ENCODE measurements around the gene CD46. TPM values are rescaled to one million over a fixed set of nuclear protein-coding genes. Genes with fewer than 3 reads are reported as not detected.
"Not testable (repeated sequence)": the region's sequence is repeated elsewhere in the genome, so short reads cannot be mapped to it uniquely, and the experiment has no call there.

The CD46 gene
- total RNA-seq, 1 donor from 2014 or later: 64.5 TPM

DNA sequence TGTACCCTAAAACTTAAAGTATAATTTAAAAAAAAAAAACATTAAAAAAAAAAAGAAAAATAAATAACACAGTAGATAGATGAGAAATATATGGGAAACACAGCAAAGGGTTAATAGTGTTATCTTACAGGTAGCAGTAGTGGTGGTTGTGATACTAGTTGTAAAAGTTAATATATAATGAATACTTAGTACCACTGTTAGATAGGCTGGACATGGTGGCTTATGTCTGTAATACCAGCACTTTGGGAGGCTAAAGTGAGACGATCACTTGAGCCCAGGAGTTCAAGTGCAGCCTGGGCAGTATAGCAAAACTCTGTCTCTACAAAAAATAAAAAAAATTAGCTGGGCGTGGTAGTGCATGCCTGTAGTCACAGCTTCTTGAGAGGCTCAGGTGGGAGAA, 32.6 kb upstream of the CD46 start:
- TF ChIP-seq, protein P1, sequence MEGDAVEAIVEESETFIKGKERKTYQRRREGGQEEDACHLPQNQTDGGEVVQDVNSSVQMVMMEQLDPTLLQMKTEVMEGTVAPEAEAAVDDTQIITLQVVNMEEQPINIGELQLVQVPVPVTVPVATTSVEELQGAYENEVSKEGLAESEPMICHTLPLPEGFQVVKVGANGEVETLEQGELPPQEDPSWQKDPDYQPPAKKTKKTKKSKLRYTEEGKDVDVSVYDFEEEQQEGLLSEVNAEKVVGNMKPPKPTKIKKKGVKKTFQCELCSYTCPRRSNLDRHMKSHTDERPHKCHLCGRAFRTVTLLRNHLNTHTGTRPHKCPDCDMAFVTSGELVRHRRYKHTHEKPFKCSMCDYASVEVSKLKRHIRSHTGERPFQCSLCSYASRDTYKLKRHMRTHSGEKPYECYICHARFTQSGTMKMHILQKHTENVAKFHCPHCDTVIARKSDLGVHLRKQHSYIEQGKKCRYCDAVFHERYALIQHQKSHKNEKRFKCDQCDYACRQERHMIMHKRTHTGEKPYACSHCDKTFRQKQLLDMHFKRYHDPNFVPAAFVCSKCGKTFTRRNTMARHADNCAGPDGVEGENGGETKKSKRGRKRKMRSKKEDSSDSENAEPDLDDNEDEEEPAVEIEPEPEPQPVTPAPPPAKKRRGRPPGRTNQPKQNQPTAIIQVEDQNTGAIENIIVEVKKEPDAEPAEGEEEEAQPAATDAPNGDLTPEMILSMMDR (IDR thresholded peaks at IDR 0.05): no peak
- no peaks in the 10 kb centered on the region for H3K9me3 ChIP-seq
- intact Hi-C loops (cut with DNase I): no loop called here
- H3K27me3 ChIP-seq: no peaks in the 10 kb centered on the region
- no peak overlapping the region for H3K27ac ChIP-seq
- no peaks in the 10 kb centered on the region for H3K4me1 ChIP-seq
- no peaks in the 10 kb centered on the region for H3K36me3 ChIP-seq
- no peak overlapping the region for H3K4me3 ChIP-seq
- no peak for DNase-seq (ENCODE audit: low spot score in 2 of 2)

DNA sequence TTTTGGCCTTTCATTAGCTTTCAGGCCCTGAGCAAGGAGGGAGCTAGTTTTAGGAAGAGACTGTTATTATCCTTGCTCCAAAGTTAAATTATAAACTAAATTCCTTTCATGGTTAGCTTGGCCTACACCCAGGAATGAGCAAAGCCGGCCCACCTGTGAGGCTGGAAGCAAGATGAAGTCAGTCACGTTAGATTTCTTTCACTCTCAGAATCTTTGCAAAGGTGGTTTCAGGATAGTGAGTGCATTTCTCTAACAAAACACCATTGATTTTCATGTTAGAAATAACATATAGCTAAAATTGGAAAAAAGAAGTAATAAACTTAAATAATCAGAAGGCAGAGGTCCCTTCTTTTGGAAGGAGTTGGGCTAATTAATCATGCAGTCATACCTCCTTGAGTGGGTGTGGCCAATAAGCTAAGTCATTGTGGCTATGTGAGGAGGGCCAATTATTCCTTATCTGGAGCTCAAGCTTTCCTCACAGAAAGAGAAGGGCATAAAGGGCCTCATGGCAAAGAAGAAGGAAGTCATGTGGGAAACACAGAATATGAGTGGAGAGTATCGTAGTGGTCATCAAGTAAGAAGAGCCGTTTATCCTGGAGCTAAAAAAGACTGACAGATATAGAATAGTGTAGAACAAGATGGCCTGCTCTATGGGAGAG, 23.5 kb upstream of the CD46 start:
- H3K27me3 ChIP-seq; H3K36me3 ChIP-seq; H3K9me3 ChIP-seq; H3K4me3 ChIP-seq; DNase-seq (ENCODE audit: low spot score in 2 of 2); H3K27ac ChIP-seq; H3K4me1 ChIP-seq; intact Hi-C loops (cut with DNase I): not testable (repeated sequence)

DNA sequence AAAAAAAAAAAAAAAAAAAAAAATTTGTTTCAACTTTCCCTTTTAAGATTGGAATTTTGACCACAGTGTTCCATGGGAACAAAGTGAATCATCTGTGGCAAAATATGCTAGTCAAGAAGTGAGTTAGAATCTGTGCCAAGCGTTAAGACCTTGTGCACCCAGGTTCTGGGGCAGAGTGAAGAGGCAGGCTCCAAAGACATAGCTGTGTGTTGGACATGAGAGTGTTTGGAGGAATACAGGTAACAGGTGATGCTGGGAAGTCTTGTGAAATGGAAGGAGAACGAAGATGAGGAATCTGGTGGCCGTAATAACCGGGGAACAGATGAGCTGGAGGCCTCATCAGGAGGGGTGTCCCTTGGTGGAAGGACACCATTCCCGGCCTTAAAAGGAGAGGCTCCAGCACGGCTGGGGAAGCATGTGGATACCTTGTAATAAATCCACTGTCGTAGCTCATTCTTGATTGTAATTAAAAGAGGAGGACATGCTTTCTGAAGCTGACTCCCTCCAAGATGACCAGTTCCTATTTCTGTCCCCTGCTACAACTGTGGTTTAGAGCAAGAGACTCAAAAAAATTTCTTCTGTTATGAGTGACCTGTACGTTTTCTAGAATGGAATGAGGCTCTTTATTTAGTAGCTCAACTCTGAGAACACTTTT, 14.2 kb upstream of the CD46 start:
- DNase-seq (ENCODE audit: low spot score in 2 of 2); H3K4me1 ChIP-seq; intact Hi-C loops (cut with DNase I); H3K4me3 ChIP-seq; H3K36me3 ChIP-seq; H3K27ac ChIP-seq; H3K27me3 ChIP-seq; H3K9me3 ChIP-seq: not testable (repeated sequence)

DNA sequence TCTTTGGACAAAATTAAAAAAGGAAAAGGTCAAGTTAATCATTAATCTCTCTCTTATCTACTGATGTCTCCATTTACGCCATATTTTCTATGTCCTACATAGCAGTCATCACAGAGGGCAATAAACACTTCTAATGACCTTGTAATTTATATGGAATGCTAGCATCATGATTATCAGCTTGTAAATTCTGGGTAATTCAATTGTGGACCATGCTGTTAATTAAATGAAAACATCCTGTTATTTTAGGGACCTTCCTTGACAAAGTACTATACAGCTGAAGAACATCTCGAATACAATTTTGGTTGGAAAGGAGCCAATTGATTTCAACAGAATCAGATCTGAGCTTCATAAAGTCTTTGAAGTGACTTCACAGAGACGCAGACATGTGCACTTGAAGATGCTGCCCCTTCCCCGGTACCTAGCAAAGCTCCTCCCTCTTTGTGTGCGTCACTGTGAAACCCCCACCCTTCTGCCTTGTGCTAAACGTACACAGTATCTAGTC, 13.6 kb upstream of the CD46 start:
- intact Hi-C loops (cut with DNase I); H3K4me1 ChIP-seq; H3K9me3 ChIP-seq; H3K4me3 ChIP-seq; H3K36me3 ChIP-seq; H3K27ac ChIP-seq; DNase-seq (ENCODE audit: low spot score in 2 of 2); H3K27me3 ChIP-seq: not testable (repeated sequence)

DNA sequence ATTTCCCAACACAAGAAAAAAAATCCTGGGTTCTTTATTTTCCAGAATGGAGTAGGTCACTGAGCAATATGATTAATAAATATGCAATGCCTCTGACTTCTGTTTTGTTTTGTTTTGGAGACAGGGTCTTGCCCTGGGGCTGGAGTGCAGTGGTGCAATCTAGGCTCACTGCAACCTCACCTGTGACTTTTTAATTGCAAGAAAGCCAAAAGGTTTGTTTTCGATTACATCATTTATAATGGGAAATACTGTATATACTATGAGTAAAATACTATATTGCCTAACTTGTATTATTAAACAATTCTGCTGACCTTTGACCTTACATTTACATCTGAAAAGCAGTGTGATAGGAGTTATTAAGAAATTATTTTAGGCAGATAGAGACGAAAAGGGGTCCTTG, 11.6 kb upstream of the CD46 start:
- no peak overlapping the region for H3K27ac ChIP-seq
- H3K4me3 ChIP-seq: no peak overlapping the region
- no peaks in the 10 kb centered on the region for H3K27me3 ChIP-seq
- TF ChIP-seq, protein P1 (IDR thresholded peaks at IDR 0.05): no peak
- intact Hi-C loops (cut with DNase I): no loop called here
- H3K4me1 ChIP-seq: no peaks in the 10 kb centered on the region
- H3K36me3 ChIP-seq: no peaks in the 10 kb centered on the region
- H3K9me3 ChIP-seq: no peaks in the 10 kb centered on the region
- no peak for DNase-seq (ENCODE audit: low spot score in 2 of 2)

DNA sequence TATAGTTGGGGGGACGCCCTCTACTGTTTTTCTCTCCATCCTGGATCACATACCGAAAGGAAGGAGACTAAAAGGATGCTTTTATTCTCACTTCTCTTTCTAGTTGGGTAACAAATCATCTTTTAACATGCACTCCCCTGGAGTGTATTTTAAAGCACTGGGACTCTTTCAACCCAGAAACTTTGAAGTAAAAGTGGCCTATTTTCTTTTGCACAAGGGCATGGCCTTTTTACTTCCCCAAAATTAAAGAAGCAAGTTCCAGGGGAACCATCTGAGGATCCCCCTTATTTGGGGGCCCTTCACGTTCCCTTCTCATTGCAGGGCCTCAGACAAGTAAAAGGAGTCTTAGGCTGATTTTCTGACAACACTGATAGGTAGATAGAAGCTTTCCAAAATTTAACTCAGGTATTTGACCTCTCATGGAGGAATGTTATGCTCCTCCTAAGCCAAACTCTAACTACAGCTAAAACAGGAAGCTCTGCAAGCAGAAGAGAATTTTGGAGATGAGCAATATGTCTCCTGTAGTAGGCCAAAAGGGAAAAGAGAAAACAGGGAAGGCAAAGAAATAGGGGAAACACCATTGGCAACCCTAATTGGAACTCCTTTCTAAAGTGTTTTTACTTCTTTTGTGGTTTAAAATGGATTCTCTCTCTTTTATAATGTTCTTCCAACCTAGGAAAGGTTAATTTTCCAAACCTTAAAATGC, 8.9 kb upstream of the CD46 start:
- no peaks in the 10 kb centered on the region for H3K4me1 ChIP-seq
- H3K27ac ChIP-seq: no peak overlapping the region
- intact Hi-C loops (cut with DNase I): no loop called here
- H3K9me3 ChIP-seq: no peaks in the 10 kb centered on the region
- H3K4me3 ChIP-seq: no peak overlapping the region
- H3K27me3 ChIP-seq: no peaks in the 10 kb centered on the region
- no peak for DNase-seq (ENCODE audit: low spot score in 2 of 2)
- TF ChIP-seq, protein P1 (IDR thresholded peaks at IDR 0.05): no peak
- no peaks in the 10 kb centered on the region for H3K36me3 ChIP-seq

DNA sequence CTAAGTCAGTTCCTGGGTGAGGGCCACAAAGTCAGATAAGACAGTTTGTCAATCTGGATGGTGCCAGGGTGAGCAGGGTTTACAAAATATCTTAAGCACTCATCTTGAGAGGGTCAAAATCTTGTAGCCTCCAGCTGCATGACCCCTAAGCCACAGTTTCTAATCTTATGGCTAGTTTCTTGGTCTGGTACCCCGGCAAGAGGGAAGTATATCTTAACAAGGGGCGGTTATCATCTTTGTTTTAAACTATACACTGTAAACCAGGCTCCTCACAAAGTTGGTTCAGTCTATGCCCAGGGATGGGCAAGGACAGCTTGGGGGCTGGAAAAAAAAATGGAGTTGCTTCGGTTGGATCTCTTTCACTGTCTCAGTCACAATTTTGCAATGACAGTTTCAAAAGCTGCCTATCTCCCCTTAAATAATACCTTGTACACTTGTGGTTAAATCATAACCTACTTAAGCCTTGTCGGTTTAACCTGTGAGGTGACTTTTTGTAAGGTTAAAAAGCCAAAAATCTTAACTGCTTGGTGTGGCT, 7.8 kb upstream of the CD46 start:
- H3K27ac ChIP-seq: no peak overlapping the region
- H3K36me3 ChIP-seq: no peaks in the 10 kb centered on the region
- no peak for DNase-seq (ENCODE audit: low spot score in 2 of 2)
- TF ChIP-seq, protein P1 (IDR thresholded peaks at IDR 0.05): no peak
- intact Hi-C loops (cut with DNase I): no loop called here
- H3K4me3 ChIP-seq: no peak overlapping the region
- no peaks in the 10 kb centered on the region for H3K4me1 ChIP-seq
- no peaks in the 10 kb centered on the region for H3K27me3 ChIP-seq
- H3K9me3 ChIP-seq: no peaks in the 10 kb centered on the region

Data from ascending aorta (tissue), 2 donors.